Urothelium cell line (cell line): ENCODE data around the gene VPS16.

ENCODE experiments used
- DNase-seq: peaks from one replicate; pipeline ENCODE4 v3.0.0; 2011; ENCODE audit warnings: low spot score, mixed read lengths
- FAIRE-seq: peaks from 2 replicates; lab custom pipeline; 2011; peaks lifted over from hg19 to GRCh38; lab: Jason Lieb, UNC

The VPS16 gene

DNA sequence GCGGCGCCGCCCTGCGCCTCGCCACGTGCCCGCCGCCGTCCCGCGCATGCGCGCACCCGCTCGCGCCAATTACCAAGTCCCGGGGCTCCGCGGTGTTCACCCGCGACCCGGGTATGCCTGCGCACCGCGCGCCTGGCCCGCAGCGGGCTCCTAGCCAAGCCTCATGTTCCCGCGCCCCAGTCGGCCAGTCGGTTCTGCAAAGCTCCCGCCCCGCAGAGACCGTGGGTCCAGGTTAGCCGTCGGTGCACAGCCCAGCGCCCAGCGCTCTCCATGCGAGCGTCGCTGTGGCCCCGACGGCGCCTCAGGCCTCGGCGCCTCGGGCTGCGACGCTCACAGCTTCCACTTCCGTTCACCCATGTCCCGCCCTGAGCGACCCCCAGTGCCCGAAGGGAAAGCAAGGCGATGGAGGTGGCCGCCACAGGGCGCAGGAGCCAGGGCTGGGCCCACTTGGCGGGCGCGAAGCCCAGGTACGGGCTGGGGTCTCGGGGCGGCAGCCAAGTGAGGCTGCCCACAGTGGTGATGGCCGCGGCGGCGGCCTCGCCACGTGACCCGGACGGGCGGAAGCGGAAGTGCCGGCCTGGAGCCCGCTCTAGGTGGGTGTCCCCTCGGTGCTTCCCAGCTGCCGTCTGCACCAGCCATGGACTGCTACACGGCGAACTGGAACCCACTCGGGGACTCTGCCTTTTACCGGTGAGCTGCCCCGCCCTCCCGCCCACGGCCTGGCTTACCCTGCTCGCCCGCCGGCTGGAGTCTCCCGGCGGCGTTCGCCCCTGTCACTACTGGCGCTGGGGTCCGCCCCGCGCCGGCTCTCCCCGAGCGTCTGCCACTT lies at the start of gene VPS16, which contains the start of gene PCED1A:
Gene VPS16, plus strand, starts transcription at position 608 of the 829 bp plus-strand sequence. Its CDS starts 30 bp downstream, at position 638.
Gene PCED1A, minus strand, starts transcription at position 518 of the 829 bp plus-strand sequence. CDS start 743 bp downstream, outside the sequence.
- FAIRE-seq (peak; percentile 40), DNase-seq (peak; percentile 97)

DNA sequence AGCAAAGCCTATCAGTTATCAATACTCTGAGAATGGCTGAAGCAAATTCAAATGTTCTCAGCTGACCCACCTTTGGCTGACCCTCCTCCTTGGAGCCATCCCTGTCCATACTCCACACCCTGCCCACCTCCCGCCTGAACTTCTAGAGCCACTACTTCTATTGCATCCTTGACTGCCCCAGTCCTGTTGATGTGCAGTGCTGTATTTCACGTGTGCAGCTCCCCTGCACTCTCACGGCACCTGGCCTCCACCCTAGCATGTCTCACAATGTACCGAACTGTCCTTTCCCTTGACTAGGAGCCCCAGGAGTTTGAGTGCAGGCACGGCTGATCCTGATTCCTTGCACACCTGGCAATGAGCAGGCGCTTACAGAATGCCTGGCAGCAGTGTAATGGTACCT lies 47.1 kb upstream of the VPS16 start:
- FAIRE-seq (no peak), DNase-seq (no peak)

DNA sequence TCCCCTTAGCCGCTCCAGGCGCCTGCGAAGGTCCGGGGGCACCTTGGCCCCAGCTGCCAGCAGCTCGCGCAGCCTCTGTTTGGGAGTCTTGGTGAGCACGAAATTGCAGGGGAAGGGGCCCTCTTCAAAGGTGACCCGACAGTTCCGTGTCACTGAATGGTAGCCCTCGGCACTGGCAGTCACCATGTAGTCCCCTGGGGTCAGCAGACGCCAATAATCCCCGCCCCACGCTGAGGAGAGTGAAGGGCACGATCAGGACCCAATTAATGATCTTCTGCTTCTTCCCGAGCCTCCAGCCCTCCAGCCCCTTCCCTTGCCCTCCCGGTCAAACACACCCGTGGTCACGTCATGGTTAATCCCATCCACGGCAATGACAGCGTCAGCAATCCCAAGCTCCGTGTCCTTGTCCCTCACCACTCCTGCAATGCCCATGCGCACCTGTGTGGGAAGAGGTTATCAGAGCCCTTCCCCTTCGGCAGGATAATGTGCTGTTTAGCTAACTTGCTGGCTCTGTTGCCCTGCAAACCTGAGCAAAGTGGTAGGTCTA lies 46.3 kb upstream of the VPS16 start:
- no peak for DNase-seq
- no peak for FAIRE-seq

DNA sequence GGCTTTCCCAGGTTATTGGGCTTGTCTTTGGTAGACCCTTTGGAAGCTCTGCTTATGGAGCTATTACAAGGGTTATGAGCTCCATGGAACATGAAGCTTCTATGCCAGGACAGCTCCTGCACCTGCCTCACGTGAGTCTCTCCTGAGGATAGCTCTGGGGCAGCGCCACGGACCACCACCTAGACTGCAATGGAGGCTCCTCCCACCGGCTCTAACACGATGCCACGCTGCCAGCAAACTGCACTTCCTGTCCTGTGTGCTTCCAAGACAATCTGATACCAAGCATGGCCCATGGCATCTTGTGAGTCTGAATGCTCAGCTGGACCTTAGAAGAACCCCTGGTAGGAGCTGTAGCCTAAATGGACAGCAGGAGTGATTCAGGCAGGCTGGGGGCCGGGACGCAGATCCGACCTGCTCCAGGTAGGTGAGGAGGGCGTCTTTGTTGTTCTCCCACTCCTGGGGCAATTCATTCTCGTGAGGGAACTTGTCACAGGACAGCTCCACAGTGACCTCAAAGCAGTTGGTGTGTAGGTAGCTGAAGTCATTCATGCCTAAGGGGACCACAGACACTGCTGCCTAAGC lies 45.6 kb upstream of the VPS16 start:
- DNase-seq (no peak), FAIRE-seq (no peak)

DNA sequence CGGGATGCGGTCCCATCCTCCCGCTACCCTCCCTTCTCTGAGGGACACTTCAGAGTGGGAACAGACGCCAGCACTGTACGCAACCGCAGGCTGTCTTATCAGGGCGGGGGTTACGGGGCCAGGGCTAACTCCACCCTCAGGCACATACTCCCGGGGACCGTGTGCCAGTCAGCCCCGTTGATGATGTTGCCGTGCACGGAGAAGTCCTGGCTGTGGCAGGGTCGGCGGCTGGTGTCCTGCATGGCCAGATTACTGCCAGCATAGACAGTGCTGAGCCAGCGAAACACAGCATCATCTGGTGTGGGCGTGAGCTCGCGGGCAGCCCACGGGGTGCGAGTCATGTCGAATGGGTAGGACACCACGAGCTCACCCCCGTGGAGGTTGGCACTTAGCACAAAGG lies 45.1 kb upstream of the VPS16 start:
- FAIRE-seq (no peak), DNase-seq (no peak)

DNA sequence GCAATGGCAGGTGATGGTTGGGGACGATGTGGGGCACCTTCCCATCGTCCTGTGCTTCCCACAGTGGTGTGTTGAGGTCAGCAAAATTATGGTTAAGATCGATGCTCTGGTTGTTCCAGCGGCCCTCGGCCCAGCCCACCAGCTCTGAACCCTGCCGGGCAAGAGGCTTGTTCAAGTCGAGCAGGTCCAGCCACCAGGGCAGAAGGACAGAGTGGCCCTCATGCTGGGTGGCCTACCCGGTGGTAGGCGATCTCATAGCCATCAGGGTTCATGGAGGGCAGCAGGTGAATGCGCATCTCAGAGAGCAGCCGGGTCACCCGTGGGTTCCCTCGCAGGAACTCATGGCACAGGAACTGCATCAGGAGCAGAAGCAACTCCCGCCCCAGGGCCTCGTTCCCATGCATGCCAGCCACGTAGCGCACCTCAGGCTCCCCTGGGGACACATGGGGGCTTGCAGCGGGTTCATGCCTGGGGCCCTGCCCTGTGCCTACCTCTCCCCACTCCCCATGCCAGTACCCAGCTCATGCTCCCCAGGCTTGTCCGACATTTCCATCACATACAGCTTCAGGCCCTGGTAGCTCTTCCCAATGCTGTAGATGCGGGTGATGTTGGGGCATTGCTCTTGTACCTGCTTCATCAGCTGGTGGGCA lies 44.4 kb upstream of the VPS16 start:
- FAIRE-seq, result no peak
- no peak for DNase-seq

DNA sequence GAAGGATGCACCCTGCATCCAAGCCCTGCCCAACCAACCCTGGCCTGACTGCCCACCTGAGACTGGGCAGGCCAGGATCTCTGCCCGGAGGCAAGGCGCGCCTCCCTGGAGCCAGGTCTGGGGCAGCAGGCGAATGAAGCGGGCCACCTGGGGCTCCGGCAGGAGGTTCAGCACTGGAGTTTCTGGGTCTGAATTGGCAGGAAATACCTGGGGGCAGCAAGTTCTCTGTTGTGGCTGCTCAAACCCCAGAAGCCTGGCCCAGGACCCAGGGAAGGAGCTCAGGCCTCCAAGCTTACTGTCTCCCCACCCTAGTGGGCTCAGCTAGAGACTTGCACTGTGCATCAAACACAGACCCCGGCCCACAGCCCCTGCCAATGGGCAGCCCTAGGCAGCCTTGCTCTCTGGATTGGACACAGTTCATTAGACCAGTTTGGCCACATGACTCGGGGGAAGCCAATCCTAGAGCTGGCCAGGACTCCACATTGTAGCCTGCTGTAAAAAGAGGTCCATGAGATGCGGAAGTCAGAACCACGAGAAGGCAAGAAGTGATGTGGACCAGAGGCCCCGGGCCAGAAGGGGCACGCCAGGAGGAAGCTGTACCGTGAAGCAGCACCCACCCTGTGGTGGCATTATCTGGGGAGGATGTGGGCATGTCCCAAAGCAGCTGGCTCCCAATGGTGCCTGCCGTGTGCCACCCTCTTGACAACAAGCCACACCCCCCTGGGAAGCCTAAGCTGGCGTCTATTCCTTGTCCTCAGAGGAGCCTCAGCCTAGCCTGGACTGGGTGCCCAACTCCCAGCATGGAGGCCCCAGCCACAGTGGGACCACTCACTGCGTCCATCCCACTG lies 43.2 kb upstream of the VPS16 start:
- DNase-seq (no peak), FAIRE-seq (no peak)

DNA sequence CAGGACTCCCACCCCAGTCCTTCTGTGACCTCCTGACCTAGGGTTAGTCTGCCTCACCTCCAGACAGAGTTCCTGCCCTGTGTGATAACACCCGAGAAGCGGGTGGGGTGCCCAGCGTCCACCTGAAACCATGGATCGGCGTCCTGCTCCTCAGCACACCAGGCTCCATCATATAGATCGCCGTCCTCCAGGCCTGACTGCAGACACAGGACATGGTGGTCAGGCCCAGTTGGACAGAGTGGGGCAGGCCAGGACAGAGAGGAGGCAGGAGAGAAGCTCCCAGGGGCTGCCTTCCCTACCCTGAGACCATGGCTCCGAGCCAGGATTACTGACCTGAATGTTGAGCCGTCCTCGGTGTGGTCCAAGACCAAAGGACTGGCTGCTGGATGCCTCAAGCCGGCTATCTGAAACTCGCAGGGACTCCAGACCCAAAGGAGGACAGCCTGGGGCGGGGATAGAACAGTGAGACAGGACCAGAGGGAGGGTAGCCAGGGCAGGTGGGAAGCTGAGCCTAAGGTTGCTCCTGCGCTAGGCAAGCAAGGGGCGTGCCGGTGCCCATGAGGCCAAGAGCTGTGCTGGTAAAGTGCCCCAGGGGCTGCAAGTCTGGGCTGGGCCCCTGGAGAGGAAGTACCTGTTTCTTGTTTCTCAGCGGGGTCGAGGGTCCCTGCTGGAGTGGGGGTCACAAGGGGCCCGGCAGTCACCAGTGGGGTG lies 42.3 kb upstream of the VPS16 start:
- no peak for DNase-seq
- no peak for FAIRE-seq

DNA sequence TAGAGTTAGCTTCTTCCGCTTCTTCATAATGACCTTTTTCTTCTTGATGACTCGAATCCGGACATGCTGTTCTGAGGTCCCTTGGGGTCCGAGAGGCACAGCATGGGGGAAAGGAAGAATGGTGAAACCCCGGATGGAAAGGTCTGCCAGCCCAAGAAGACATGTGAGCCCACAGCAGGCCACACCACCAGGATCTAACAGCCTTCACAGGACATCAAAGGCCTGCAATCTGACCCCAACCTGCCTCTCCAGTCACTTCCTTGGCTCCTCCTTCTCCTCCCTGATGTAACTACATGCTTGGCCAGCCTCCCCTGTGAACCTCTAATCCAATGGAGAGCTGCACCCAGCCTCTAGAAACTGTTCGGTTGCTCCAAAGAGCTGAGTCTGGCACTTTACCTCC lies 41.7 kb upstream of the VPS16 start:
- DNase-seq (no peak), FAIRE-seq (no peak)

DNA sequence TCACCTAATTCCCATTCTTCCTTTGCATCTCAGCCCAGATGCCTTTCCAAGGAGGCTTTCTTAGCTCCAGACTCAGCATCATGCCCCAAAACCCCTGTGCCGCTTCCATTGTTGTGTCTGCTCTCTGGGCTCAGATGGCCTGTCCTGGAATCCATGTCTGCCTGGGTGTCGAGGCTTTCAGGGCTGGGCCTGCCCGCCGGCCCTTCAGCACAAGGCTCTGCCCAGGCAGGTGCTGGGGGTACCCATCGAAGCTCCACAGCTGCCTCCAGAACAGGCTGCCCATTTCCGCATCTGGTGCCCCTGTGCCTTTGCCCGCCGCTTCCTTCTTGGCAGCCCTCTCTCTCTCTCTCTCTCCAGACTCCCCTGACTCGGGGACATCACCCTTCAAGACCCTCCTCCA lies 41.3 kb upstream of the VPS16 start:
- no peak for DNase-seq
- FAIRE-seq, result no peak

DNA sequence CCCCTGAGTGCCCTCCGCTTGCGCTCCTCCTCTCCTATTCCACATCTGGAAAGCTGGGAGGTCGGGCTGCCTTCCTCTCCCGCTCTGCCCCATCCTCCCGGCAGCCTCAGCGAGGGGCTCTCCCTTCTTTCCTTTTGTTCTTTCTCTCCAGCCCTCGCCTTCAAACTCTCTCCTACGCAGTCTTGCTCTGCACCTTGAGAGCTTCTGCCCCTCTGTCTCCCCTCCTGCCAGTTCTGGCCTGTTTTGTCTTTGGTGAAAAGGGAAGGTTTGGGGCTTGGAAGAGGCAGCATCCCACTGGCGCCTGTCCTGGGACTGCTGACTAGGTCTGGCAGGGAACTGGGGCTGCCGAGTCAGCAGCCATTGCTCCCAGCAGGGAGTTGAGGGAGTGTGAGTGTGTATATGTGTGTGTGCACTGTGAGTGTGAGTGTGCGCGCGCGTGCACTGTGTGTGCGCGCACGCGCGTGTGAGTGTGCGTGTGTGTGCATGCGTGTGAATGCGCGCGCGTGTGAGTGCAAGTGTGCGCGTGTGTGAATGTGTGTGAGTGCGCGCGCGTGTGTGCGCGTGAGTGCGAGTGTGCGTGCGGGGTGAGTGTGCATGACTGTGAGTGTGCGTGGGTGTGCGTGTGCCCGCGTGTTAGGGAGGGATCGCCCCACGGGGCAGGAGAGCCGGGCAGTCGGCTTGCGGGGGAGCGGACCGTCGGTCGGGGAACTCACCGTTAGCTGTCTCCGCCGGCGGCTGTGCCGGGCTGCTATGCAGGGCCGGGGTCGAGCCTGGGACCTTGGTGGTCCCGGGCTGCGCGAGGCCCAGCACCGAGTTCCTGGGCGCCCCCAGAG lies 40.6 kb upstream of the VPS16 start:
- DNase-seq (no peak), FAIRE-seq (peak; percentile 53)

DNA sequence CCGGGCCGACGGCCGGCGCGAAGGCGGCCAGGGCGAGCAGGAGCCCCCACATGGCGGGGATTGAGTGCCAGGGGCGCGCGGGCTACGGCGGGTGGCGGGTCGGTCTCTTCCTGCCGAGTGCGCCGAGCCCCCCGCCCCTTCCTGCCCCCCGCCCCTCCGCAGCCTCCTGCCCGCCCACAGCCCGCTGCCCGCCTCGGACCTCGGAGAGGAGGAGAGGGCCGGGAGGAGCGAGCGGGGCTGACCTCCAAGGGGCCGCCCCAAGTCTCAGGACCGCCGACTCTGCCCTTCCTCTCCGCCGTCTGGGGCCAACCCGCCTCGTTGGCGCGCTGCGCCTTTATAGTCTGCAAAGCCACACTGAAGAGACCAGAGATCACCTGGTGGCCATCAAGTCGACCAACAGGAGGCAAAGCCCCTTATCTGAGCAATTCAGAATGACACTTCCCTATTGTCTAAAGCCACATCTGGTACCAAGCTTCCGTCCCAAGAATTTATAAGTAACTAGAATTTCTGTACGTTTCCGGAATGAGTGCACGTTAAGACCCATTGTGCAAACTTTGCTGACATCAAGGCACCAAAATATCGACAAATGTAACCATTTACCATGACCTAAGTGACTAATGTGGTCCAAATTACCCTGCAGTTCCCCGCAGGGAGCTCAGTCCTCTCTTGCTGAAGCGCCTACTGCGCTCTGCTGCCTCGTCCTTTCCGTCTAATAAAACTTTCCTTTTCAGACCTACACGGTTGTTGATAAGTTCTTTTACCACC lies 39.8 kb upstream of the VPS16 start, which contains the start of gene CPXM1:
Gene CPXM1, minus strand, starts transcription at position 107 of the 765 bp plus-strand sequence. Its CDS starts 55 bp downstream, at position 52.
- DNase-seq (no peak), FAIRE-seq (no peak)

DNA sequence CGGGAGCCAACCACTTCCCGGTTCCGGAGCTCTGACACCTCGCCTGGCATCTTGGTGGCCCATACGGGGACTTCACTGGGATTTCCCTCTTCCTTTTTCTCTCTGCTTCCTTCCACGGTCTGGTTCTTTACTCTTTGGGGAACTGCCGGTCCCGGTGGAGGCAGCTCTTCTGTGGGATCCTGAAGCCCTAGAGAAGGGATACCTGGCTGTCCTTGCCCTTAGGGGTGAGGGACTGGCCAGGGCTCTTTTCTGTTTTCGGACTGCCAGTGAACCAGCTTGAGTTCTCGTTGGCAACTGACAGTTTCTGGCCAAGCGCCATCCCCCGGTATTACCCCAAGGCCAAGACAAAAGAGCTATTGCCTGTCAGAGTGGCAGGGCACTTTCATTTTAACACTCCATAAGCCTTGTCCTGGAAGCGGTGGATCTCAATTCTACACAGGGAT lies 39.2 kb upstream of the VPS16 start:
- FAIRE-seq, result no peak

DNA sequence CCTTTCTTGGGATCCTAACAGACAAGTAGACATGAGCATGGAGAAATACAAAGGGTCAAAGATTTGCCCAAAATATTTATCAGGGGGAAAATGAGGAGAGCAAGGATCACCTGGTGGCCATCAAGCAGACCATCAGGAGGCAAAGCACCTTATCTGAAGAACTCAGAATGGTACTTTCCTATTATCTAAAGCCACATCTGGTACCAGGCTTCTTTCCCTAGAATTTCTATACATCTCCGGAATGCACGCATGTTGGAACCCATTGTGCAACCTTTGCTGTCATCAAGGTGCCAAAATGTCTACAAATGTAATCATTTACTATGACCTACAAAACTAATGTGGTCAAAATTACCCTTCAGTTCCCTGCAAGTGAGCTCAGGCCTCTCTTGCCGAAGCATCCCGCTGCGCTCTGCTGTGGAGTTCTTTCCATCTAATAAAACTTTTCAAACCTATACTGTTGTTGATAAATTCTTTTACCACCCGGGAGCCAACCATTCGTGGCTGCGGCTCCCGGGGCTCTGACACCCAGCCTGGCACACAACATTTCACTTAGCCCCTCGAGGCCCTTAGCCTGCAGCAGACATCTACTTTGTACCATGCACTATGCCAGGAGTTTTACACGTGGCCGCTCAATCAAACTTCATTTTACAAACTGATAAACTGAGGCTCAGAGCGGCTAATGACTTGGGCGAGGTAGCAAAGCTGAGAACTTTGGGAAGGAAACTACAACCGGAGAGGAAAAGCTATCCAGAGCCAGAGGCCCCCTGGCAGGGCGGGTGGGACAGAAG lies 36.3 kb upstream of the VPS16 start:
- no peak for DNase-seq
- FAIRE-seq, result no peak

More for the DNA sequence above, 39.2 kb upstream of the VPS16 start:
- DNase-seq, result no peak

DNA sequence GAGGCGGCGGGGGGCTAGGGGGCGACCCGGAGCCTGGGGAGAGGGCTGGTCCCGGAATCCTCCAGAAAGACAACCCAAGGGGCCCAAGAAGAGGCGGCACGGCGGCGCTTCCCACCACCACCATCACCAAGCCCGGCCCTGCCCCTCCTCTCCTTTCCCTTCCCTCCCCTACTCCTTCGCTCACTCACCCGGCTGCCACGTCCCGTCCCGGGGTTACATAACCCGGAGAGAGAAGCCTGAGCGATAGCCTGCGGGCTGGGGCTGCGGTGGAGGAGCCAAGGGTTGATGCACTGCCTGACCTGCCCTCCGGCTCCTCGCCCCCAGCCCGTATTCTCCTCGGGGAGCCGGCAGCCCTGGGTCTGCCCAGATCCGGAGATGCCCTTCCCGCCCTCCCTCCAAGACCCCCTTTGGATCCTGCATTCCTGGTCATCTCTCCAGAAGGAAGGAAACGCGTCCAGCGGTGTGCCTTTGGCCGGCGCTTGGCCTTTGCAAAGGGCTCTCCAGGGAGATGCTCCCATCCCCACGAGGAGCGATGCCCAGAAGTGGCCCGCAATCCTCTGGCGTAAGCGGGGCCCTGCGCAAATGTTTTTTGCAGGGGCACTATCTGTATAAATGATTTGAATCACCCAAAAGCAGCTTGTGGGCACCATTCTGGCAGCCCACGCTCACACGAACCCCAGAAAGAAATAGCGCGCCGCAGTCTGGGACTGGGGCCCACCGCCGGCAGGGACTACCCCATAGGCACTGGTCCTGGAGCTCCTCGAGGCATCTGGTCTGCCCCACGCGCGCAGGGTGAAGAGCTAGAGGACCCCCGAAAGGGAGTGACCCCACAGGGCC lies 35.5 kb upstream of the VPS16 start:
- no peak for FAIRE-seq
- DNase-seq, result no peak

DNA sequence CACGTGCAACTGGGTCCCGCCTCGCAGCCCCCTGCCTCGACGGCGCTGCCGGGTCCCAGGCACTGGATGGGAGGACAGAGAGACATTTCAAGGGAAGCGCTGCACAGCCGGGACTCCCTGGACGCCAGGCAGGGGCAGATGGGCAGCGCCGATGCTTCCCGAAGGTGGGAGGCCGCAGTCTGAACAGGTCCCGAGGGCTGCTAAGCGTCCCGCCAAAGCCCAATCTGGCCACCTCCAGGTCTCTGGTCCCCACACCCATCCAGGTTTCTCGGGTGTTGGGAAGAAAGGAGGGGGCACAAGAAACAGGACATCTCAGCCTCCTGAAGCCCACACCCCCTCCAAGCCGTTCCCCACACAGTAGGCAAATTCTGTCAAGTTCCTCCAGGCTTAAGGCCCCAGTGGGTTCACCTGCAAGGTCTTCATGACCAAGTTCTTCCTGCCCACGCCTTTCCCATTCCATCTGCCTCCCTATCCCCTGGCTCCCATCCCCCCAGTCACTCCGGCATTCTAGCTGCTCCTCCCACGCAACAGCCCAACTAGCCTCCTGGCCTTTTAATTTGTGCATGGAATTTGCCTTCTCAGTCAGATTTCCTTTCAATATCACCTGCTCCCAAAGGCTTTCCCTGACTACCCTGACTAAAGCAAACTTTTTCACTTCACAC lies 34.7 kb upstream of the VPS16 start:
- FAIRE-seq (no peak), DNase-seq (peak; percentile 35)
